Hematopoietic multipotent progenitor cell (in vitro differentiated cells): Measurements from ENCODE around the gene MTCL1. TPM values are rescaled to one million over a fixed set of nuclear protein-coding genes. Genes with fewer than 3 reads are reported as not detected.
"Not testable (repeated sequence)": the region's sequence is repeated elsewhere in the genome, so short reads cannot be mapped to it uniquely, and the experiment has no call there.

Source experiments
- DNase-seq, 3 donors: peaks; one replicate each; pipeline ENCODE4 v3.0.0-alpha.2; 2011 to 2015; ENCODE audit warnings: low read depth in 2 of 3, low spot score in 2 of 3
- total RNA-seq: library from RNA; depleted of rRNA; stranded (reverse); fragments of >200 nt; gene quantifications from one replicate; pipeline ENCODE4 v1.2.3, GENCODE V29; 2012

MTCL1 gene
- total RNA-seq, 1 donor = 1.9 TPM

DNA sequence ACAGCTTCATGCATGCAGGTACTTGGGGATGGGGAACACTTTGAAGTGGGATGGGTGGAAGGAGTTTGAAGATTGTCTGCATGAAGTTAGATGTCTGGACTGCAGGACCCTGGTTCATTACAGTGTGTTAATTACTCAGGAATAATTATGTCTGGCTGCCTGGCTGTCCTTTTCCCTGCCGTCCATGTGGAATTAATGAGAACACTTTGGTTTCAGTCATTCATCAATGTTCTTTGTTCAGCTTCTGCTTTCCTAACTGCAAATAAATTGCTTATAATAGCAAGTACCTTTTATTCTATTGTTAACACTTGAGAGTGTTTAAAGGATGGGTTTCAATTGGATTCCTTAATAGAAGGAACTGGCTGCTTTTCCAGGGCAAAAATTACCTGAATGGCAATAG lies 35.8 kb downstream of the MTCL1 start:
- no peak for DNase-seq

- no peak for DNase-seq
These were observed 36.2 kb downstream of the MTCL1 start for GRCh38 chr18:8741532-8741931.

GRCh38 chr18:8742387-8743361 lies 37.3 kb downstream of the MTCL1 start:
- no peak for DNase-seq

DNA sequence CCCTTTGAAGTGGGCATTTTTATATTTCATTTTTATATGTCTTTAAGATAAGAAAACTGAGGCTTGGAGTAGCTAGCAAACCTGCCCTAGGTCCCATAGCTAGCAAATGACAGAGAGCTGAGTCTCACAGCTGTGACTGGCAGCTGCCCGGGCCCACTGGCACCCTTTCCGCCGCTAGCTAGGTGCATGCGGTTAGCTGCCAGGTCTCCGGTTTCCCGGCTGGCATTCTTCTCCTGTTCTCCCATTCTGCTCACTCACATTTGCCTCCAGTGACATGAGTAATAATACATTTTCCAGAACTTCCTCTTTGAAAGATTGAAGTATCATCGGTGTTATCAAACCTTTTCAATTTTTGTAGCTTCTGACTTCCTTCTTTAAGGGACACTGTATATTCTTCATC lies 38.7 kb downstream of the MTCL1 start:
- no peak for DNase-seq

DNA sequence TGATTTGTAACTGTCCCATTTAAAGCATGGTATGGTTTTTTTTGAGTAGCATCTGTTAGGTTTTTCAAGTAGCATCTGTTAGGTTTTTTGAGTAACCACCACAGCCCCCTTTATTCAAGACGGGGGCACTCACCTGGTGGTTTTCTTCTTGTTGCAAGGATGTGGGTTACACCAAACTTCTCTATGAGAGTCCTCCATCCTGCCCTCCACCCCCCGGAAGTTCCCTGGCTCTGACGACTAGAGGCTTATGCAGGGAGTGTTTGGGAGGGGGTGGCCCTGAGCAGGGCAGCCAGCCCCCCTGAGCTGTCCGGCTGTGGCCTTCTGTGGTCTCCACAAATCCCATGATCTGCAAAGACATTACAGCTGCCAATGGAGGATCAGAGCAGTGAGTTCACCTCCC lies 39.3 kb downstream of the MTCL1 start:
- DNase-seq = no peak

DNA sequence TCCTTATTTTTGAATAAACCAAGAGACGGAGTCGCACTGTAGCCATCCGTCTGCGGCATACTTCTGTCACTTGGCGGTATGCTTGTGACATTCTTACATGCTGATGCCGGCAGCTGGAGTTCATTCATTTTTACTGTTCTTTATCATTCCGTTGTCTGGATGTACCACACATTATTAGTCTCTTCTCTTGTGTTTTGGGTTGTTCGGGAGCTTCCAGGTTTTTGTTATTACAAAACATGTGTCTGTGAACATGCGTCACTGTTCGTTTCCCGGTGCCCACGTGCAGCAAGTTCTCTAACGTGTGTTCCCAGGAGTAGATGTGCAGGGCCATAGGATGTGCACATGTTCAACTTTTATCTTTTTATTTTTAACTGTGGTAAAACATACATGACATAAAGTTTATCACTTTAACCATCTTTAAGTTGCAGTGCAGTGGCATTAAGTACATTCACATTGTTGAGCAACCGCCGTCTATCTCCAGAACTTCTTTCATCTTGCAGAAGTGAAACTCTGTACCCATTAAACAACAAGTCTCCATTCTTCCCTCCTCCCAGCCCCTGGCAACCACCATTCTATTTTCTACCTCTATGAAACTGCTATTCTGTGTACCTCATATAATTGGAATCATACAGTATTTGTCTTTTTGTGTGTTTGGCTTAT lies 40.1 kb downstream of the MTCL1 start:
- DNase-seq = no peak

- DNase-seq = no peak
These were observed 42.1 kb downstream of the MTCL1 start for GRCh38 chr18:8747440-8747937.

DNA sequence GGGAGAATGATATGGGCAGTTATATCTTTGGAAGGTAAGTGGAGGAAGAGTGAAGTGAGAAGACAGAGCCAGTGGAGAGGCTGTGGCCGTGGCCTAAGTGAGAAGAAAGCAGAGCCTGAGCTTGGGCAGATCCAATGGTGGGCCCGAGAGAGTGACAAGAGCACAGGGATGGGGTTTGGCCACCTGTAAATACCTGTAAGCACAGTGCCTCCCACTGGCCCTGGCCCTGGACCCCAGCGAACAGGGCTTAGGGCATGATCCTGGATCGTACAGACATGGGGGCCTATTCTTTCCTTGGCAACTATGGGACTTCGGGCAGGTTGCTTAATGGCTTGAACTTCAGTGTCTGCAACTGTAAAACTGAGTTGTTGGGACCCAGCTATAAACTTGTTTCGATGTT lies 44.1 kb downstream of the MTCL1 start:
- no peak for DNase-seq

DNA sequence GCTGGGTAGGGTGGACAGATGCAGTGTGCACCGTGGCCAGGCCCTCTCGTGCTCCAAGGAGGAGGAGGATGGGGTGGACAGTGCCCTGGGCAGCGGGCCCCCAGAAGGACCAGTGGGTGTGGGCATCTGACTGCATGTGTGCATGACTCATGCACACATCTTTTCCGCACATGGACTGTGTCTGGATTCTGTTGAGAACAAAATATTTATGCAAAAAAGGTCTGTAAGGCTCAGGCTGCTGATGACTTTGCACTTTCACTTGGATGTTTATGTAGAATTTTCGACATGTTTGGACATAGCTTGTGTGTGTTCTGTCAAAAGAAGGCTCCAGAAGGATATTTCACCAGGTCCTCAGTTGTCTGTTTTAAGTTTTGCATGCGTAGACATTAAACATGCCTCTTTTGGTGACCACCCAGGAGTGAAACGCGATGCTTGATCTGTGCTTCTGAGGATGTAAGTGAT lies 45.6 kb downstream of the MTCL1 start:
- no peak for DNase-seq

DNA sequence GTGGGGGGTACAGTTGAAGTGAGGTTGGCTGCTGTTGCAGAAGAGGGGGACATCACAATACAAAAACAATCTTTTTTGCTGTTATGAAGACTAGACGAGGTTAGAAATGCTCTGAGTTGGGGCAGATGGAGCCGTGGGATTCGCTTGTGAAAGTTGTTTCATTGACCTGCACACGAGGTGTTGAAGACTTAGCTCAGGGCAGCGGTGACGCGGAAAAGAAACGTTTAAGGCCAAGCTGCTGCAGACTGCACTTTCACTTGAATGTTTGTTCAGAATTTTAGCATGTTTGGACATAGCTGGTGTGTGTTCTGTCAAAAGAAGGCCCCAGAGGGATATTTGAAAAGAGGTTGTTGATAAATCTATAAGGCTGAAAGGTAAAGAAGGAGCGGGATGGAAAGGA lies 46.3 kb downstream of the MTCL1 start:
- DNase-seq = no peak

- no peak for DNase-seq
These were observed 47.0 kb downstream of the MTCL1 start for GRCh38 chr18:8752329-8752728.

DNA sequence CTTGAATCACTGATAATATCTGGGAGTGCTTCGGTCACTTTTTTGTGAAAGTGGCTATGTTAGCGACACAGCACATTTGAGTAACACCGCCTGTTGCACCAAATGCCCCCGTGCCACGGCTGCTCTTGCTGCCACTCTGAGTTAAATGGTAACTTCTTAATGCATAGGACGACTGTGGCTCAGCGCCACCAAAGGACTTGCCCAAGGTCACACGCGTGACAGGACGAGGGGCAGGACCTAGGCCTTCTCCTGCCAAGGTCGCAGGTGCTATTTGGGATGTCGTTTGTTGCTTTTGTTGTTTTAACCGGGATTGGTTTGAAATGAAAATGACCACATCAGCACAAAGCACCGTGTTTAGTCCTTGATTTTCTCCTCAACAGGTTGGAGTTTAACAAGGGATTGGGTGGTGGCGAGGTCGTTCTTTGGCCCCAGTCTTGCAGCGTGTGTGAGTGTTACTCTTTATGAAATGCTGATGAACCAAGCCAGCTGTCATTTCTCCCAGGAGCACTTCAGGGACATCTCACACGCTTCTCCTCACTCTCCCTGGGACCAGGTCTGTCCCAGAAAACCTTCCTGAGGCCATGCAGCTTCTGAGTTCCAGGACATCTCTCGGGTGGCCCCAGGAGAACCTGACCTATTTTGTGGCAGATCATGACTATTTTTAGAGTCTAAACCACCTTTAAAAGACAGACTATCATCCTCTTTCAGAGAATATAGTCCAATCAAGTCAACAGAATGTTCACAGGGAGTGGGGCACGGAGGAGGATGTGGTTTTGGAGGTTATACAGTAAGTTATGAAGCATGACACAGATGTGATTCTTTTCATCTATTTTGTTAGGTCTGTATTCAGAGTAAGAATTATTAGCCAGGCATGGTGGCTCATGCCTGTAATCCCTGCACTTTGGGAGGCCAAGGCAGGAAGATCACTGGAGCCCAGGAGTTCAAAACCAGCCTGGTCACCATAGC lies 49.9 kb downstream of the MTCL1 start:
- peak in 1 of 3 donors; percentile 24 for DNase-seq

DNA sequence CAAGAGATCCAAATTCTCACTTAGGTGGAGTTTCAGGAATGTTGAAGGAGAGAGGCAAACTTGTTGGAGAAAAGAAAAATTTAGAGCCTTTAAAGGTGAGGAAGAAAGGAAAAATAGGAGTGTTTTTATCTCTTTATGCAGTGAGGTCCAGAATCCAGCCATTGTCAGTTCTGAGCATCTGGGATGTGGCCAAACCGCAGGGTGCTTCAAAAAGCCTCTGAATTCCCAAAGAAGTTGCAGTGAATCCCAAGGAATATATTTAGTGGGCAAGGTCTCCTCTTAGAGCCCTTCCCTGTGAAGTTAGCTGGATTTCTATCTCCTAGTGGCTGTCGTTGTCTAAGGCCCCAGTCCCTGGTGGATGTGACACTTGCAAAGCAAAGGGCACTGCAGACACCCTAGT lies 51.2 kb downstream of the MTCL1 start:
- DNase-seq = no peak

DNA sequence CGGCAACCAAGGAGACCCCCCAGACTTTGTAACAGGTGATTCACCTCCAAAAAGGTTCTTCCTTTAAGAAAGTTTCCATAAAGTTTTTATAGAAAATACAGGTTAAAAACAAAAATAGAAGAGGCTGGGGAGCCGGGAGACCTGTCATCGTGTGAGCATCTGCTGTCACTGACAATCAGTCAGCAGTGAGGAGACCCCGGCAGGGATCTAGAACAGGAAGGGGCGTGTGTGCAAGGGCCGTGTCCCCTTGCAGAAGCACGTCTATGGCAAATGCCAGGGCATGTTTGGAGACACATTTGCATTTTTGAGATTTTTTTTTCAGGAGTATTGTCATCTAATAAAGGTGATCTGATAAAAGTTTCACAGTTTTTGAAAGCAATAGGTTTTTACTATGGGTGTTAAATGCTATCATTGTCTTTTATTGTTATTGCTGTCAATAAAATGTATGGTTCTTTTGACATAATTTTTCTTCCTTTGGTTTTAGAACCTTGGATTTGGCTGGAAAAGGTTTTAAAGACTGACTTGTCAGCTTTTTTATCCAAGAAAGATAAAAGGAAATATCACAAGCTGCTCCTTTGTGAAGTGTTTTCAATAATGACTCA lies 52.1 kb downstream of the MTCL1 start:
- no peak for DNase-seq

- DNase-seq = no peak
These were observed 53.1 kb downstream of the MTCL1 start for GRCh38 chr18:8758466-8758865.

DNA sequence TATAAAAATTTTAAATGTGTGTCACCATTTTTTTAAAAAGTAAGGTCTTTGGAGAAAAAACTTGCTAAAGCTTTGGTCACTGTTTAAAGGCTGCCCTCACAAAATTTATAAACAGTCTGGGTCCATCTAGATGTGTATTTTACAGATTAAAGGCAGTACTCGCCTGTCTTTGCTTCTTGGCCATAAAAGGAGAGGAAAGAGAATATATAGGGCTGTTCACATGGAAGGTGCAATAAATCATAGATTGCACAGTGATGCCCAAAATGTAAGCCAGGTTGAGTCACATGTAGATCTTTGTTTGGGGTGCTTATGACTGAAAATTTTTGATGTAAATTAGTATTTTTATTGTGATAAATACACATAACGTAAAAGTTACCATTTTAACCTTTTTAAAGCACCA lies 55.6 kb downstream of the MTCL1 start:
- DNase-seq = no peak

GRCh38 chr18:8761535-8761934 lies 56.2 kb downstream of the MTCL1 start:
- DNase-seq = not testable (repeated sequence)

DNA sequence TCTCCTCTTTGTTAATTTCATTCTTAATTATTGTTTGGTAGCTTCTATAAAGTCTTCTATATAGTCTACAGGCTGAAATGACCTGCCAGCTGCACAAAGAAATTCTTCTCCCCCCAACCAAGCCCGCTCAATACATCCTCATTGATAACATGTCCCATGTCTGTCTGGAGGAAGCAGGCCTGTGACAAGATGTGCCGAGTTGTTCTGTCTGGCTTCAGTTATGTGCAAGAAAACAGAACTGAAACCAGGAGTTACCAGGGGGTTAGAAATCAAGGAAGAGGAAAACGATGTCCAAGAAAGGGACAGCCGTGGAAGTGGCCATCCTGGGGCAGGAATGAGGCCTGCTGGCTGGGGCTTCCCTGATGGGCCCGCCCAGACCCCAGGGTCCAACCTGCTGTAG lies 57.6 kb downstream of the MTCL1 start:
- no peak for DNase-seq

- no peak for DNase-seq
These were observed 58.3 kb downstream of the MTCL1 start for GRCh38 chr18:8763611-8764010.

DNA sequence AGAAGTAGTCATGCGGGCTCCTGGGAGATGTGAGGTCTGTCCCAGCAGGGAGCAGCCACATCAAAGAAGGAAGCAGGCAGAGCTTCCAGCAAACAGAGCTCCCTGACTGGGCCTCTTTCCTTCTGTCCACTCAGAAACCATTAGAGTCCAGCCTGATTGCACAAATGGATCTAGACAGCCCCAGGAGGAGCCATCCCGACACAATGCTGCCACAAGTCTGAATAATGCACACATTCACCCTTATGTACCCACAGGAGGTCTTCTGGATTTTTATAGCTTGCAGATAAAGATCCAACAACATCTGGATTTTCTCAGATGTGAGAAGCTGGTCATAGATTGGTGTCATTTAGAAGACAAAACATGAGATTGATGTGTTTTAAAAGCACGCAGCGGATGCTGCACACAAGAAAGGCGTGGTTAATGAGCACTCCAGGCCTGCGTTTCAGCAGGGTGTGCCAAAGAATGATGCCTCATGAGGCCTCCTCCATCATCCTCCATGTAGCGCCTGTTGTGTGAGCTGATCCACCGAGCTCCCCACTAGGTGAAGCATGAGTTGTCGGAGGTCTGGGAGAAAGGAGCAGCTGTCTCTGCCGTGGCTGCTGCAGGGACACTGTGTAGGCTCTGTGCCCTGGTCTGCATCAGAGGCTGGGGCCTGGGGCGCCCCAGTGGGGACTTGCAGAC lies 60.6 kb downstream of the MTCL1 start:
- DNase-seq = no peak
